Hepatocyte (in vitro differentiated cells): ENCODE data around the gene GAPVD1.

Source experiments
- EZH2 ChIP-seq: fragments of 200-600 bp; sonication (generic); IDR thresholded peaks from 2 replicates; pipeline ENCODE4 v1.6.1; 2016; ENCODE audit warnings: antibody characterized with exemption, mild to moderate bottlenecking, borderline replicate concordance
- EZH2phosphoT487 ChIP-seq: fragments of 200-600 bp; sonication (generic); IDR thresholded peaks from one replicate; pipeline ENCODE4 v1.6.1; 2018; ENCODE audit warnings: antibody characterized with exemption, mild to moderate bottlenecking, low read depth, moderate library complexity; ENCODE audit not compliant: unreplicated experiment, severe bottlenecking
- TF ChIP-seq, protein P1 (sequence below): fragments of 200-600 bp; sonication (generic); IDR thresholded peaks from 2 replicates; pipeline ENCODE4 v1.5.1; 2016; ENCODE audit warnings: antibody characterized with exemption, mild to moderate bottlenecking; ENCODE audit not compliant: poor library complexity

DNA sequence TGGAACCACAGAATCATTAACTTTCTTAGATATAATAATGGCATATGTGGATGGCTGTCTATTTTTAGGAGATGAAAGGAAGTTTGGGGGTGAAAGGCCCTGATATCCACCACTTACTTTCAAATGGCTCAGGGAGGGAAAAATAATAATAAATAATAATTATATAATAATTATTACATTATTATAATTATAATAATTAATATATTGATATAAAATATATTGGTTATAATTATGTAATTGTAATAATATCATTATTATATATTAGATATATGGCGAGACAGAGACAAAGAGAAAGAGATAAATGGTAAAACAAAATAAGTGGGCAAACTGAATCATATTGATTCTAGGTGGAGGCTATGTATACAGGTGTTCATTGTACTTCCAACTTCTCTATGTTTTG lies 136.6 kb downstream of the GAPVD1 start:
- TF ChIP-seq, protein P1, sequence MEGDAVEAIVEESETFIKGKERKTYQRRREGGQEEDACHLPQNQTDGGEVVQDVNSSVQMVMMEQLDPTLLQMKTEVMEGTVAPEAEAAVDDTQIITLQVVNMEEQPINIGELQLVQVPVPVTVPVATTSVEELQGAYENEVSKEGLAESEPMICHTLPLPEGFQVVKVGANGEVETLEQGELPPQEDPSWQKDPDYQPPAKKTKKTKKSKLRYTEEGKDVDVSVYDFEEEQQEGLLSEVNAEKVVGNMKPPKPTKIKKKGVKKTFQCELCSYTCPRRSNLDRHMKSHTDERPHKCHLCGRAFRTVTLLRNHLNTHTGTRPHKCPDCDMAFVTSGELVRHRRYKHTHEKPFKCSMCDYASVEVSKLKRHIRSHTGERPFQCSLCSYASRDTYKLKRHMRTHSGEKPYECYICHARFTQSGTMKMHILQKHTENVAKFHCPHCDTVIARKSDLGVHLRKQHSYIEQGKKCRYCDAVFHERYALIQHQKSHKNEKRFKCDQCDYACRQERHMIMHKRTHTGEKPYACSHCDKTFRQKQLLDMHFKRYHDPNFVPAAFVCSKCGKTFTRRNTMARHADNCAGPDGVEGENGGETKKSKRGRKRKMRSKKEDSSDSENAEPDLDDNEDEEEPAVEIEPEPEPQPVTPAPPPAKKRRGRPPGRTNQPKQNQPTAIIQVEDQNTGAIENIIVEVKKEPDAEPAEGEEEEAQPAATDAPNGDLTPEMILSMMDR = no peak
- no peak for TF ChIP-seq EZH2phosphoT487
- no peak for TF ChIP-seq EZH2
